SH-SY5Y (cell line): Measurements from ENCODE around the gene HIGD1C.

Experiments
- GATA2 ChIP-seq: IDR thresholded peaks from 2 replicates; pipeline ENCODE4 v1.6.1; 2011; ENCODE audit warnings: mild to moderate bottlenecking, low read depth, low read length
- GATA3 ChIP-seq: IDR thresholded peaks from 2 replicates; pipeline ENCODE4 v1.6.1; 2011; ENCODE audit warnings: low read depth, mild to moderate bottlenecking, low read length, moderate library complexity

DNA sequence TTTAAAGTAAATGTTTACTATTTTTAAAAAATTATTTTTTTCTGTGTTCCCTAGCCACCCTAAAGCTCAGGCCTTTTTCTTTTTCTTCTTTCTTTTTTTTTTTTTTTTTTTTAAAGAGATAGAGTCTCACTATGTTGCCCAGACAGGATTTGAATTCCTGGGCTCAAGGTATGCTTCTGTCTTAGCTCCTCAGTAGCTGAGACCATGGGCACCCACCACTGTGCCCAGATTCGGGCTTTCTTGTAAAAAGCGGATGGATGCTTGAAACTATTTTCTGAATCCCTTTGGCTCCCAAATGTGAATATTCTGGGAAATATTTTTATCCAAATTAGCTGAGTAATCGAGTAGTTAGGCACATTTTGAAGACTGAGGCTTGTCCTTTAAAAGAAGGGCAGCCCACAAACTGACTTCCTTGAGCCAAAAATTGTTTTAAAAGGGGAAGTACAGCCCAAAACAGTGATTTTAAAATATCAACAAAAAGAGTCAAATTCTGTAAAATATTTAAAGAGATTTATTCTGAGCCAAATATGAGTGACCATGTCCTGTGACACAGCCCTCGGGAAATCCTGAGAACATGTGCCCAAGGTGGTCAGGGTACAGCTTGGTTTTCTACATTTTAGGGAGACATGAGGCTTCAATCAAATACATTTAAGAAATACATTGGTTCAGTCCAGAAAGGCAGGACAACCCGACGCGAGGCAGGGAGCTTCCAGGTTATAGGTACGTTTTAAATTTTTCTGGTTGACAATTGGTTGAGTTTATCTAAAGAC, 28.8 kb upstream of the HIGD1C start:
- TF ChIP-seq GATA2, result no peak
- no peak for TF ChIP-seq GATA3
